NB4 (cell line): ENCODE measurements around the gene HLA-DQB2.

Experiments
- POLR2A ChIP-seq: IDR thresholded peaks from 2 replicates; pipeline ENCODE4 v1.6.1; 2011; ENCODE audit warnings: mild to moderate bottlenecking; ENCODE audit not compliant: insufficient read length; ENCODE audit errors: extremely low read depth
- TF ChIP-seq, protein P1 (sequence below): IDR thresholded peaks from one replicate; pipeline ENCODE4 v1.5.1; 2012; ENCODE audit warnings: low read depth, low read length

DNA sequence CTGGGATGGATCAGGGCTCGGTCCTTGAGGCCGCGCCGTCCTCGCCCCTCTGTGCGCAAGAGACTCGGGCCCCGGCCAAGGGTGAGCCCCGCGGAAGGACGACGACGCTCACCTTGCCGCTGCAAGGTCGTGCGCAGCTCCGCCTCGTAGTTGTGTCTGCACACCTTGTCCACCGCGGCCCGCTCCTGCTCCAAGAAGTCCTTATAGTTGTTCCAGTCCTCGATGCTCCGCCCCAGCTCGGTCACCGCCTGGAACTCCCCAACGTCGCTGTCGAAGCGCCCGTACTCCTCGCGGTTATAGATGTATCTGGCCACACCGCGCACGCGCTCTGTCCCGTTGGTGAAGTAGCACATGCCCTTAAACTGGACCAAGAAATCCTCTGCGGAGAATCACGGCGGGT lies 1.8 kb downstream of the HLA-DQB2 start:
- TF ChIP-seq, protein P1, sequence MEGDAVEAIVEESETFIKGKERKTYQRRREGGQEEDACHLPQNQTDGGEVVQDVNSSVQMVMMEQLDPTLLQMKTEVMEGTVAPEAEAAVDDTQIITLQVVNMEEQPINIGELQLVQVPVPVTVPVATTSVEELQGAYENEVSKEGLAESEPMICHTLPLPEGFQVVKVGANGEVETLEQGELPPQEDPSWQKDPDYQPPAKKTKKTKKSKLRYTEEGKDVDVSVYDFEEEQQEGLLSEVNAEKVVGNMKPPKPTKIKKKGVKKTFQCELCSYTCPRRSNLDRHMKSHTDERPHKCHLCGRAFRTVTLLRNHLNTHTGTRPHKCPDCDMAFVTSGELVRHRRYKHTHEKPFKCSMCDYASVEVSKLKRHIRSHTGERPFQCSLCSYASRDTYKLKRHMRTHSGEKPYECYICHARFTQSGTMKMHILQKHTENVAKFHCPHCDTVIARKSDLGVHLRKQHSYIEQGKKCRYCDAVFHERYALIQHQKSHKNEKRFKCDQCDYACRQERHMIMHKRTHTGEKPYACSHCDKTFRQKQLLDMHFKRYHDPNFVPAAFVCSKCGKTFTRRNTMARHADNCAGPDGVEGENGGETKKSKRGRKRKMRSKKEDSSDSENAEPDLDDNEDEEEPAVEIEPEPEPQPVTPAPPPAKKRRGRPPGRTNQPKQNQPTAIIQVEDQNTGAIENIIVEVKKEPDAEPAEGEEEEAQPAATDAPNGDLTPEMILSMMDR, result no peak
- no peak for TF ChIP-seq POLR2A
